HFFc6 (cell line): ENCODE data around the gene ABCB1. TPM values are rescaled to one million over a fixed set of nuclear protein-coding genes. Genes with fewer than 3 reads are reported as not detected.

Experiments
- DNase-seq: peaks from one replicate; pipeline ENCODE4 v3.0.0-alpha.2; 2018
- H3K27ac Mint-ChIP-seq: 2 replicates; pipeline ENCODE4 v1.8.0; 2020; ENCODE audit warnings: mild to moderate bottlenecking, mixed read lengths
- H3K27me3 Mint-ChIP-seq: 2 replicates; pipeline ENCODE4 v1.8.0; 2021; ENCODE audit warnings: mild to moderate bottlenecking, moderate library complexity, mixed read lengths; ENCODE audit not compliant: insufficient read depth
- H3K36me3 Mint-ChIP-seq: 2 replicates; pipeline ENCODE4 v1.8.0; 2021; ENCODE audit warnings: low read depth, mixed read lengths
- H3K4me1 Mint-ChIP-seq: 2 replicates; pipeline ENCODE4 v1.8.0; 2020; ENCODE audit warnings: low read depth, mixed read lengths
- H3K4me3 Mint-ChIP-seq: 2 replicates; pipeline ENCODE4 v1.8.0; 2020; ENCODE audit warnings: mild to moderate bottlenecking, moderate library complexity, mixed read lengths
- H3K9me3 Mint-ChIP-seq: 2 replicates; pipeline ENCODE4 v1.8.0; 2020; ENCODE audit warnings: mild to moderate bottlenecking, mixed read lengths
- CTCF ChIP-seq: fragments of 200-600 bp; sonication (generic); IDR thresholded peaks from 2 replicates; pipeline ENCODE4 v1.5.0; 2021; ENCODE audit warnings: antibody characterized with exemption, mild to moderate bottlenecking
- total RNA-seq, 6 experiments: library from RNA; stranded (reverse); fragmentation: NEBNext Ultra II Directional; extraction: Animal tissue kit (Norgen Biotek cat#: 25700); gene quantifications; 2 replicates in 1 of 6; 3 replicates in 5 of 6; pipeline ENCODE4 v1.2.3, GENCODE V29; 2021

The ABCB1 gene
- total RNA-seq, 6 experiments from 2014 or later = 4.4 to 7.4 (median 5.9) TPM

DNA sequence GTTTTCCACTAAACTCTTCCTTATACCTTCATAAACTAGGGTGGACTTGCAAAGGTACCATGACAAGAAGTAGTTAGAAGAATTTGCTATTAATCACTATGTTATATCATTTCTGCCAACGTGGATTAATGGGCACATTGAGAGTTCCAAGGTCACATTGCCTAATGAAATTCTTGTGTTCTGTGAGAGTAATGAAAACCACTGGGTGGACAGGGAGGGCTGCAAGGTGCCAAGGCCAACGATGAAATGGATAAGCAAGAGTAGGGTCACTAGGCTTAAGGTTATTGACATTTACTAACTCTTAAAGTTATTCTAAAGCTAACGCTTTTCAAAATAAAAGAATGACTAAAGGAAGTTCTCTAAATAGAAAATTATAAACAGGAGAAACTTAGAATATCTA lies 118.6 kb downstream of the ABCB1 start:
- Mint-ChIP-seq H3K27ac (no peak overlapping the region), H3K9me3 (no peaks in the 10 kb centered on the region)

DNA sequence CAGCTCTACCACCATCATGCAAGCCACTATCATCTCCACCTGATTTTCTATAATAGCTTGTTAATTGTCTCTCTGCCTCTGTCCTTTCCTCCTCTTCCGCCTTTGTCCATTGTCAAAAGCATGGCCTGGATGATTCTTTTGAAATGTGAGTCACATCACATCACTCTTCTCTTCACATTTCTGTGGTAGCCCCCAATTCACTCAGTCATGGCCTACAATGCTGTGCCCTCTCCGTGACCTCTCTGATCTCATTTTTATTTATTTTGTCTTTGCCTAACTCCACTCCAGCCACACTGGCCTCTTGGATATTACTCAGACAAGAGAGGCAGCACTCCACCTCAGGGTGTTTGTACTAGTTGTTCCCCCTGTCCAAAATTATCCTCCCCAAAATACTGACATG lies 120.3 kb downstream of the ABCB1 start:
- H3K4me3 Mint-ChIP-seq = no peak overlapping the region
- no peaks in the 10 kb centered on the region for H3K36me3 Mint-ChIP-seq
- H3K9me3 Mint-ChIP-seq = no peaks in the 10 kb centered on the region
- no peak for DNase-seq
- peaks cover 8% of the 10 kb centered on the region; the same call in 1 of the 2 replicates for H3K27me3 Mint-ChIP-seq
- H3K4me1 Mint-ChIP-seq = no peaks in the 10 kb centered on the region
- no peak overlapping the region for H3K27ac Mint-ChIP-seq
- TF ChIP-seq CTCF = no peak

More for the DNA sequence above, 118.6 kb downstream of the ABCB1 start:
- no peak for TF ChIP-seq CTCF
- Mint-ChIP-seq H3K27me3 (peaks cover 3% of the 10 kb centered on the region; the same call in 1 of the 2 replicates), H3K36me3 (no peaks in the 10 kb centered on the region), H3K4me3 (no peak overlapping the region), H3K4me1 (no peaks in the 10 kb centered on the region)
- no peak for DNase-seq

DNA sequence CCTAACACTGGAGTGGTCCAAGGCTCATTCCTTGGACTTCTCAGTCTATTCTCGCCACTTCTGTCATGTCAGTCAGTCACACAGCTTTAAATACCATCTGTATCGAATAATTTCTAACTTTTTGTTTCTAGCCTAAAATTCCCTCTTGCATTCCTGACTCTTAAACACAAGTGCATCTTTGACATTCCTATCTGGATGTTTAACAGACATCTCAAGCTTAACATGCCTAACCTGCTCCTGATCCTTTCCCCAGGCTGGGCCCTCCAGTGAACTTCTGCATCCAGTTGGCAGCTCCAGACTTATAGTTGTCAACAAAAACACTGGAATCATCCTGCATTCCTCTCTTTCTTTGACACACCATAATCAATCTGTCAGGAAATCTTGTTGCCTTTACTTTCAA lies 120.7 kb downstream of the ABCB1 start:
- TF ChIP-seq CTCF = no peak
- Mint-ChIP-seq H3K4me1 (peaks cover under 1% of the 10 kb centered on the region; the same call in 1 of the 2 replicates), H3K27ac (no peak overlapping the region), H3K4me3 (no peak overlapping the region), H3K36me3 (no peaks in the 10 kb centered on the region), H3K27me3 (peaks cover 8% of the 10 kb centered on the region; the same call in 1 of the 2 replicates), H3K9me3 (no peaks in the 10 kb centered on the region)
- DNase-seq = no peak

DNA sequence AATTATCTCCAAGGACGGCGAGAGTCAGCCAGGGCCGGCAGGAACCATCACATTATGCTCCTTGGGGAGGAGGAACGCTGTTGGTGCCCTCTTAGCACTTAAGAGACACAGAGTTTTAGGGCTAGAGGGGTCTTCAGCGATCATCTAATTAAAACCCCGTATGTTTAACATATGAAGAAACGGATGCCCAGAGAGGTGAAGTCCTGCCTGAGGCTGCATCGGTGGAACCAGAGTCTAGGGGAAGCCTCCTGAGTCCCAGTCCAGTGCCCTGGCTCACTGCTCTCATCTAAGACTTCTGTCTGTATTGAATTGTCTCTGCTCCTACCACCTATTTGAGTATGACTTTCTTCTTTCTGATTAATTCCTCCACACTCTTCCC lies 124.5 kb downstream of the ABCB1 start:
- TF ChIP-seq CTCF = no peak
- Mint-ChIP-seq H3K4me1 (peaks cover 10% of the 10 kb centered on the region; the same call in 1 of the 2 replicates), H3K4me3 (no peak overlapping the region), H3K27me3 (peaks cover 9% of the 10 kb centered on the region; the same call in 1 of the 2 replicates), H3K9me3 (no peaks in the 10 kb centered on the region), H3K27ac (no peak overlapping the region), H3K36me3 (no peaks in the 10 kb centered on the region)
- no peak for DNase-seq

DNA sequence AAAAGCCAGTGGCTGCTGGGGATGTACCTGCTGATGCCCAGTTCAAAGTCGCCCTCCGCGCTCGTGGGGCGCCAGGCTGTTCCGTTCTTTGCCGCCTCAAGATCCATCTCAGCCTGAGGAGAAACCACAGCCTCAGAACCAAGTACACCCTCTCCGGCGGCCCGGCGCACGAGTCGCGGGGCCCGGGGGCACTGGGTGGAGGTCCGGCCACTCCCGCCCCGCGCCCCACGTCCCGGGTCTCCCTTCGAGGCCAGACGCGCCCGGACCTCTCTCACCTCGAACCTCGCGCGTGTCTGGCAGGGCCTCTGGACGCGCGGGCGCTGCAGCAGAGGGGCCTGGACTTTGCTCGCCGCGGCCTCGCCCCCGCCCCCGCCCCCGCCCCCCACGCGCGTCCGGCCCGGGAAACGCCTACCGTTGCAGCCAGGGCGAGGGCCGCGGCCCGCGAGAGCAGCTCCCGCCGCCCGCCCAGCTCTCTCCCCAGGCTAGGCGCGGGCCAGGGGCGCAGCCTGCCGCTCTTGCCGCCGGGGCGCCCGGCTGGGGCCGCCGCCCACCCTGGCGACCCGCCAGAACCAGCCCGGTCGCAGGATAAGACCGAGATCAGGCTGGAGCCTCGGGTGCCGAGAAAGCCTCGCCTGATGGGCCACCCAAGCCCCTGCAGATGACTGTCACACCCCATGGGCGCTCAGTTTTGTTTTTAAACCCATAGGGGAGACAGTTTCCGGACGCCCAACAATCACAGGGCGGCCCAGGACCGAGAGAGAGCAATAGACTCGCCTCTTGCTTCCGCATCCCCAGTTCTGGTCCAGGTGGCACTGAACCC lies 125.1 kb downstream of the ABCB1 start, which contains the start of gene ABCB4:
Gene ABCB4, minus strand, starts transcription at position 322 of the 820 bp plus-strand sequence. Its CDS starts 215 bp downstream, at position 107.
- H3K27me3 Mint-ChIP-seq = peaks cover 9% of the 10 kb centered on the region; the same call in 1 of the 2 replicates

More for the DNA sequence above, 125.1 kb downstream of the ABCB1 start, which contains the start of gene ABCB4:
- H3K4me1 Mint-ChIP-seq = peaks cover 10% of the 10 kb centered on the region; the same call in 1 of the 2 replicates
- TF ChIP-seq CTCF = no peak
- H3K4me3 Mint-ChIP-seq = peak within 1 kb of the TSS; percentile 82
- no peaks in the 10 kb centered on the region for H3K9me3 Mint-ChIP-seq
- H3K27ac Mint-ChIP-seq = peak within 1 kb of the TSS; percentile 78
- no peaks in the 10 kb centered on the region for H3K36me3 Mint-ChIP-seq
- no peak for DNase-seq
